ENCODE data around the gene GATA5.

Gene GATA5, protein sequence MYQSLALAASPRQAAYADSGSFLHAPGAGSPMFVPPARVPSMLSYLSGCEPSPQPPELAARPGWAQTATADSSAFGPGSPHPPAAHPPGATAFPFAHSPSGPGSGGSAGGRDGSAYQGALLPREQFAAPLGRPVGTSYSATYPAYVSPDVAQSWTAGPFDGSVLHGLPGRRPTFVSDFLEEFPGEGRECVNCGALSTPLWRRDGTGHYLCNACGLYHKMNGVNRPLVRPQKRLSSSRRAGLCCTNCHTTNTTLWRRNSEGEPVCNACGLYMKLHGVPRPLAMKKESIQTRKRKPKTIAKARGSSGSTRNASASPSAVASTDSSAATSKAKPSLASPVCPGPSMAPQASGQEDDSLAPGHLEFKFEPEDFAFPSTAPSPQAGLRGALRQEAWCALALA

DNA sequence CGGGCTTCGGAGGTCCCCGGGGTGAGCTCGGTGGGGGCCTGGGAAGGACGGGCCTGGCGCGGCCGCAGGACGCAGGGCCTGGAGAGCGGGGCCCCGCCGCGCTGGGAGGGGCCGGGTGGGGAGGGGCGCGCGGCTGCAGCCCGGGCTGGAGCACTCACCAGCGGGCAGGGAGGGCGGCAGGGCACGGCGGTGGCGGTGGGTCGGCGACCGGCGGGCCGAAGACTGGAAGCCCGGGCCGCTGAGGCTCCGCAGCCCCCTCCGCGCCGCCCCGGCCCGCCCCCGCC, at the start of gene GATA5:
Gene GATA5 (minus strand): TSS at position 224 of the 284 bp plus-strand sequence. CDS start 474 bp downstream, outside the sequence.
- DNase-seq: no peak

DNA sequence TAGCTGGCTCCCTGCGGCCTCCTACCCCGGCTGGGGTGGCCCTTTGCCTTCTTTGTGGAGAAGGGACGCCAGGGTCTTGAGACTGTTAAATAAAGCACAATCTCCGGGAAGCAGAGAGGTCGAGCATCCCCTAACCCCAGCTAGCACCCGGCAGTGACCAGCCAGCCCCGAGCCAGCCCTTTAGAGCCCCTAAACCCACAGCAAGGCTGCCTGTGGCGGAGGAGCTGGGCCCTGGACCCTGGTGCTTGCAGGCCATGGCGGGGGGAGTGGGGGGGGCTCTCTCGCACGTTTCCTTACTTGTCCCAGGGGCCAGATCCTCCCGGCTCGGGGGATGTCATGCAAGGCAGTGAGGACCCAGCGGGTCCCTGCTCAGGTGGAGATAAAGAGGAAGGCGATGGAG, 49.2 kb upstream of the GATA5 start:
- no peak for DNase-seq

DNA sequence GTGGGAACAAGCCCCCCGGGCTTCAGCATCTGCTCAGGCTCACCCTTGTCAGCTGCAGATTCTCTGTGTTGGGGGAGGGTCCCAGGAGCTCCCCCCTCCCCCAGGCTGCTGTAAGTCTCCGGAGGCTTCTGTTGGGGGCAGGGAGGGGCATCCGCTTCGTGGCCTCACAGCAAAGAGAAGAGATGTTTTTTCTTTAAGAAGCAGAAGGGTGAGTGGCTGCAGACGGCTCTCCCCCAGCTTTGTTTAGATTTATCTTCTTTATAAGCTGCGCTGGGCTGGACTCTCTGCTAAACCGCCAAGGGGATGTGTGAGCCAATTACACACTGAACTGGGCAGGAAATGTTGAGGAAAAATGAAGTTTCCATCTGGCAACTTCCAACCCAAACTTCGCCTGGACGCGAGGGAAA, 48.7 kb upstream of the GATA5 start:
- no peak for DNase-seq

DNA sequence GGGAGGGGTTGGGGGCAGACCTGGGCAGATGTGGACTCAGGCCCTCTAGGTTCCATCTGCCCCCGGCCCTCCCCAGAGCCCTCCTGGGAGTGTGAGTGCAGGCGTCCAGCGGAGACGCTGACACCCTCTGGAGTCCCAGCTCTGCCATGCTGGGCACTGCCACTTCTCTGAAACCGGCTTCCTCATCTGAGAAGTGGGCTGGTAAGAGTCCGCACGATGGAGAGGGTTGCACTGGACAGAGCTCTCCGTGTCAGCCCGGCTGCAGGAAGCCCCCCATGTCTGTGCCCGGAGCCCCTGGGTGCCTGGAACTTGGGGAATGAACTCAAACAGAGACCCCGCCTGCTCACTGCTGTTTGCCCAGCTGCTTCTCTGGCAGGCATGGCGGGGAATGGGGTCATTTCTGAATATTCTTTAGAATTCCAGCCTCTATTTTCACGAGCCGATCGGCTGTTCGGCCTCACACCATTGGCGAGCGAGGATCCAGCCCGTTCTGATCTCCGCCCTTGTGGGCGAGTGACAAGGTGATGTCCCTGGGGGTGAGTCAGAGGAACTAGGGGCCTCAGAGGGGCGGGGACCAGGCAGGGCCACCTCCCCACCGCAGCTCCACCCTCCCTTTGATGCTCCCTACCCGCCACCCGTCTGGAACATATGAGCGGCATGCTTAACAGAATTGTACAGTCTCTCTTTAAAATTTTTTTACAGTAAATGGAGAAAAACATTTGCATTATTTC, 47.8 kb upstream of the GATA5 start:
- DNase-seq: no peak

DNA sequence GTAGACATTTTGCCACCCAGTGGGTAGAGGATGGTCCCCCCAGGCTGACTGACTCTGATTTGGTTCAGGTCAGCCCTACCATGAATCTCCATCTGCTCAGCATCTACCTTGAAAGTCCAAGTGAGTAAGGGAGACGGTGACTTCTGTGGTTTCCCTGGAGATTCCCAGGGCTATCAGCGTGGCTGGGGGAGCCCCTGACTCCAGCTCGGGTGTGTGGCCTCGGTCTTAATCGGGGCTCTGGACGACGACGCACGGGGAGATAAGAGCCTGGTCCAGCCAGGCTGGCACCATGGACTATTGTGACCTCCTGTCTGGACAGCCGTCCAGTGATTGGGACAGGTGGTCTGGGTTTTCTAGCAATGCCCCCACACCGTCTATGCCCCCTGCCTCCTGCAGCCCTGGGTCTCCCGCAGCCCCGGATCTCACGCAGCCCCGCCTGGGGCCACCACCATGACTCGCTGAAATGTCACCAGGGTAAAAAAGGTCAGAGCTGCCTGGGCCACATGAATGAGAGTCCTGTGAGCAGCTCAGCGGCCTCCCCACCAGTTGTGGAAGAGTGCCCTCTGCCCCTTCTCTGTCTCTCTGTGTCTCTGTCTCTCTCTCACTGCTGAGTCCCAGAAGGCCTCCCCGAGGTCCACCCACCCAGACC, 47.1 kb upstream of the GATA5 start:
- no peak for DNase-seq

DNA sequence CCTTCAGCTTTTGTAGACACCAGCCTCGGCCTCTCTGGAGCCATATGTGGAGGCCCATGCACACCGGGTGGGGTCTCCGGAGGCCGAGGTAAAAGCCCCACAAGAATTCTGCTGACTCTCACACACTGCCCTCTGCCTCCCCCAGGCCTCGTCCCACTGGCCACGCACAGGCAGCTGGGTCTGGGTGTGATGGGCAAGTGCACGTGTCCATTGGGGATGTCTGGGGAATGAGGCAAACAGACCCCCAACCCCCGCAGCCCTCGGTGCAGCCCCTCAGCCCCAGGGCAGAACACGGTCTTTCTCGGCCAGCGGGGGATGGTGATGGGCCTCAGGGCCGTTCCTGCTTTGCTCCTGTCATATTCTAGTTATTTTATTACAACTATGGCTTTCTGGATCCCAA, 44.0 kb upstream of the GATA5 start:
- DNase-seq: no peak

DNA sequence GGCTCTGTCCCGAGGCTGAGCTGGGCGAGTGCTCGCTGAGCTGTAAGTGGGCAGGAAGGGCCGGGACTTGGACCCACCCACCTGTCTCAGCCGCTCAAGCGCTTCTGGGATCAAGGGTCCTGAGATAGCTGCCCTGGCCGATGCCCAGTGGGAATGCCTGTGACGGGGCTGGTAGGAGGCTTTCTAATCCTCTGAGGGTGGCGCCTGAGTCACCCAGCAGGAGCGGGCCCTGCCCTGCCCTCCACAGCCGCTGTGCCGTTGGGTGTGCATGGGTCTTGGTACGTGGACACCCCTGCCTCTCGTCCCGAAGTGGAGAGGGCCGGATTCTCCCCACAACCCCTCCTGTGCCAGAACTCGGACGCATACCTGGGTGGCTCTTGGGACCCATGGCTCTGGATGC, 43.1 kb upstream of the GATA5 start:
- DNase-seq: no peak

DNA sequence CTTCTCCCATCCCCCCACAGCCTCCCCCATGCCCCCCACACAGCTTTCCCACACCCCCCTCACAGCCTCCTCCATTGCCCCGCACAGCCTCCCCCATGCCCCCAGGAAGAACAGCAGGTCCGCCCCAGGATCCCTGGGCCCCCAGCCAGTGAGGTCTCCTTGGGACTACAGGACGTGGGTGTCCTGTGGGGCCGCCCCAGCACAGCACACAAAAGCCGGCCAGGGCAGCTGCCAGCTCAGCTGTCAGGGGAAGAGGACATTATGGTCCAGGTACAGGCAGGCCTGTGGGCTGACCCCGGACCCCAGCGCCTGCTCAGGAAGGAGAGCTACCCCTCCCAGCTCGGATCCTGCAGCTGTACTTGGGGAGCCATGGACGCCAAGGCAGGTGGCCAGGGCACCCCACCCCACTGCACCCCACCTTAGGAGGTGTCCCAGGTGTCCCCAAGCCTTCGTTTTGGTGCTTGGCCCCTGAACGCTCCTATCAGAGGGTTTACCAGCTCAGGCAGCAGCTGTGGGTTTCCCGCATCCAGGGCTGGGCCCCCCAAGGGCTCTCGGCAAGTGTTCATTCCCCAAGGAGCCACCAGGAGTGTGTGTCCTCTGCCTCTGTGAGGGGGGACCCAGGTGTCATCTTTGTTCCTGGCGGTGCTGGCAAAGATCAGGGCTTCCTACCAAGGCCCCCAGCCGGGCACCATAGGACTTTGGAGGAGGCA, 42.3 kb upstream of the GATA5 start:
- no peak for DNase-seq

DNA sequence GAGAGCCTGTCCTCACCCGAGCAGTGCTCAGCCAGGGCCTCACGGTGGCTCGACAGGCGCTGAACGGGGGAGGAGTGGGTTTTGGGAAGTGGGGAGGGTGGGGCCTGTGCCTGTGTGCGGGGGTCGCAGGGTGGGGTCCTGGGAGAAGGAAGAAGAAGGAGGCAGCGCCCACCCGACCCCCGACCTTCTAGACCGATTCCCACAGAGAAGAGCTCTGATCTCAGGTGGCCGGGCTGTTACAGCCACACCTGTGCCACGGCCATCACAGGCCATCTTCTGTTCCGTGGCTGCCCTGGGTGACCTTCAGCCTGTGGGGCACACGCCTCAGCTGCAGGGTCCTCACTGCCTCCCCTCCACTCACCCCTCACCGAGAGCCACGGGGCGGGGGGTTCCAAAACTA, 41.4 kb upstream of the GATA5 start:
- DNase-seq: no peak

DNA sequence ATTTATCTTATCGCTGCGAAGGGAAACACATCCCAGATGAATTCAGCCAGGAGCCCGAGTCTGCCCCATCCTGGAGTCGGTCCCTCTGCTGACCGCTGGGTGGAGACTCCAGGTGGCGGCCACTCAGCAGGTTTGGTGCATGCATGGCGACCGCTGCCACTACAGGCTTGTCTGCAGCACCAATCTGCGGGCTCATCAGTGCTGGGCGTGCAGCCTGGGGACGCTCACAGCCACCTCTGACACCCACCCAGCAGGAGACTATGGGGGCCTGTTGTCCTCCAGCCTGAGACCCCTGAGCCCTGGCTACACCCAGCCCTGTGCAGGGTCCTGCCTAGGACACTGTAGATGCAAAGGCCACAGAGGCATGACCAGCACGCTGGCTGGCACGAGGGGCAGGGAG, 40.5 kb upstream of the GATA5 start:
- no peak for DNase-seq

DNA sequence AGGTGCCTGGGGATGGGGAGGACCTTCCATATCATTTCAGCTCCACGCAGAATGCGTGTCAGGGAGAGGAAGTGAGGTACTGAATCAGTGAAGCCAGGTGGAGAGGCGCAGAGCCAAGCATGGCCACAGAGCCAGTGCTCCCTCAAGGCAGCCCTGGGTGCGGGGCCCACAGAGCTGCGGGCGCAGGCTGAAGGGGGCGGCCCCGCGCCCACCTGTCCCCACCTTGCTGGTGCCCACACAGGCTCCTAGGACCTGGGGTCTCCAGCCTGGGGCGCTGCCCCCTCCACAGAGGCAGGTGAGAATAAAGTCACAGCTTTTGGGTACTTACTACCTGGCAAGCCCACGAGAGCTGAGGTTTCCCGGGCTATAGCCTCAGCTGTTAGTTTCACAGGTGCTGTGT, 40.0 kb upstream of the GATA5 start:
- DNase-seq: no peak

DNA sequence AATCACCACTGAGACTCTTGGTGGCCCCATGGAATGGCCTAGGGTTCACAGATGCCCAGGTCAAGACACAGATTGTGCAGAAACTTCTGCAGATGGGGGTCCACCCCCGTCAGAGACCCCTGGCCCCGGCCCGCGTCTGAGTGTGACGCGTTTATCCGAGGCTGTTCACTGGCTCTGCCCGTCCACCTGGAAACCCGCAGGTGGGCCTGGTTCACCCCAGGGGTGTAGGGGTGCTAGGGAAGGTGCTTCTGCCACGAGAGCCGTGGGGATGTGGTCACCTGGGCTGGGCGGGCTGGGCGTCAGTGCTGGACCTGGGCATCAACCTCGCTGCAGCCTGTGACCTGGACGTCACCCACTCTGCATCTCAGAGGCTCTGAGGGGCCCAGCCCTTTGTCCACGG, 39.5 kb upstream of the GATA5 start:
- DNase-seq: no peak

DNA sequence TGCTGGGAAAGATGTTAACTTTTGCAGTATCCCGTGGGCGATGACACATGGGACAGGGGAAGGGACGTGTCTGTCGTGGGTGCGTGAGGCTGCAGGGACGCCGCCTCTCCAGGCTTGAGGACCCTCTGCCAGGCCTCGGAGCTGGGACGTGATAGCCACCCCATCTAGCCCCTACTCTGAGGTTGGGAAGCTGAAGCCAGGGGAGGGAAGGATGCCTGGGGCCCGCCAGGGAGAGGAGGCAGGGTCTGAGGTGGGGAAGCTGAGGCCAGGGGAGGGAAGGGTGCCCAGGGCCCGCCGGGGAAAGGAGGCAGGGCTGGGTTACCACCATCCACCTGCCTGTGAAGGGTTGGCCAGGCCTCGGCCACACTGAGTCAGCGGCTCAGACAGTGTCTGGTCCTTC, 38.2 kb upstream of the GATA5 start:
- no peak for DNase-seq

DNA sequence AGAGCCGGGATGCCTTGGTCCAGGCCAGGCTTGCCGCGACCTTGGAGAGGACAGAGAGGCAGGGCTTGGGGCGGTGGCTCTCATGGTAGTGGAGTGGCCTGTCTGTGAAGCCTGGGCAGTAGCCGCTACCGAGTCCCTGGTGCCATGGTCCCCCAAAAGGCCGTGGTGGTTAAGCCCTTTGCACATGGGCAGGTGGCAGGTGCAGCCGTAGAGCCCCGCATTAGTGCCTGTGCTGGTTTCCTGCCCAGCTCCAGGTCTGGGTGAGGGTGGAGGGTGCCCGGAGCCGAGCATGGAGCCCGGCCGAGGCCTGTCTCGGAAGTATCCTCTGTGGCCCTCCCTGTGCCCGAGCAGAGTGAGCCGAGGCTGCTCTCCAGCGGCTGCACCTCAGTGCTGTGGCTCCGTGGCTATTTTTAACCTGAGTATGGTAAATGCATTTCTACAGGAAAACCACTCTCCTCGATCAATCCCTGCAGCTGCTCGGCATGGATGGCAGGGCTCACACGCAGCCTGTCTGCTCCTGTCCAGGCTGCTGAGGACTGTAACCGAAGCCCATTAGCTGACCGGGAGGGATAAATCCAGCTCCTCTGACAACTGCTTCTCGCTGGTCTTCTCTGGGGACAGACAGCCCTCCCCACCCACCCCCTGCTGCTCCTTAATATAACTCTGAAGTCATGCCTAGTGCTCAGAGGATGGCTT, 36.3 kb upstream of the GATA5 start:
- no peak for DNase-seq

DNA sequence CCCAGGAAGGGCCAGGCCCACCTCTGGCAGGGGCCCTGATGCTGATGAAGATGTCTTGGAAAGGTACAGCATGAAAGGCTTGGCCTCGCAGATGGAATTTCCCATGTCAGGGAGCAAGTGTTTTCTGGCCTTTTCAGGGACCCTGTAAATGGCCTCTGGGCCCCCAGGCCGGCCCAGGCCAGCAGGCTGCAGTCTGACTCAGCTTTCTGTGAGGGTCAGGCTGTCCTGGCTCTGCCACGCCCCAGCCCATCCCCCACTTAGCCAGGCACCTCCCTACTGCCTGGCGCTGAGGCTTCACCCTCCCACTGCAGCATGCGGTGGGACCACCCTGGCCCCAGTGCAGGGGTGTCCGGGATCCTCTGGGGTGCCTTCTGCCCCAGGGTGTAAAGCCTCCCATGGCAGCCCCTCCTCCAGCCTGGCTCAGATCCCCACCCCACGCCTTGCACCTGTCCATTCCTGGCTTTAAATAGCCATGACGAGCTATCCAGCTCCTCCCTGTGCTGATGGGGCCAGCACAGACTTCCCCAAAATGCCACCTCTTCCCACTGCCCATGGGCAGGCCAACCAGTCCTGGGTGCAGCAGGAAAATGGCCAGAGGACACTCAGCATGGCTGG, 35.6 kb upstream of the GATA5 start:
- DNase-seq: no peak

DNA sequence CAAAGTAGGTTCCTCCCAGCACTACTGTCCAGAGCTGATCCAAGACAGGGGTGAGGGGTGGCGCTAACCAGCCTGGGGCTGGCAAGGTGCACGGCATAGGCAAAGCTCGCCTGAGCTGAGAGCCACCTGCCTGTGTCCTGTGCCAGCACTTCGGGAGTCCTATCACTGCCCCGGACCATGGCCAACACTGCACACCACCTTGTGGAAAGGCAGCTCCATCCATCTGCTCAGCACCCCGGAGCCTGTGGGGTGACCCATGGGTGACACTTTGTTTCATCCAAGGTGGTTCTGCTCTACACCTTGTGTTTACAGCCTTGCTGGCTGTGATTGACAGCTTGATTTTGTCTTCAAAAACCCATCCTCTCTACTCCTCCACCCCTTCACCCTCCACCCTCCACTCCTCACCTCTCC, 32.9 kb upstream of the GATA5 start:
- DNase-seq: no peak

DNA sequence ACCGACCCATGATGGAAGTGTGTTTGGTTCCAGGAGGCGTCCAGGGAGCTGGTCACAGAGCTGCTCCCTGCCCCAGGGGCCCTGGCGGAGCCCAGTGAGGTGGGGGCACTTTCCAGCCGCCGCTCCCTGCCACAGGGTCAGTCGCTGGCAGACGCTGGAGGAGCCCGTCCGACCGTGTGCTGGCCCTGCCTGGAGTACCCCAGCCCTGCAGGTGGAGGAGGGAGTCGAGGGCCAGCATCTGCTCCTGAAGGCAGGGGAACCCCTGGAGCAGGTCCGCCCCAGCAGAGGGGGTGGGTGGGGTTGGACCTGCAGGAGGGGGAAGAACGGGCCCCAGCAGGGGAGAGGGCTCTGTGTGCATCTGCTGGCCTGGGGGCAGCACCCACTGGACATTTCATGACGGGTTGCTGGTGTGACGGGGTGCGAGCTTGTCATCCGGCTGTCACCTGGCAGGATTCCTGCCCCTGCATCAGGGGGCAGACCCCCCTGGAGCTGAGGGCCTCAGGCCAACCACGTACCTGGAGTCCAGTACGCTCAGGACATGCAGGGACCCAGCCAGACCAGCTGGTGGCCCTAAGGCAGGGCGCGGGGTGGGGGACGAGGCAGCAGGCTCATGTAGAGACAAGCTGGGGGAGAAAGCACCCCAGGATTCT, 32.3 kb upstream of the GATA5 start:
- no peak for DNase-seq

DNA sequence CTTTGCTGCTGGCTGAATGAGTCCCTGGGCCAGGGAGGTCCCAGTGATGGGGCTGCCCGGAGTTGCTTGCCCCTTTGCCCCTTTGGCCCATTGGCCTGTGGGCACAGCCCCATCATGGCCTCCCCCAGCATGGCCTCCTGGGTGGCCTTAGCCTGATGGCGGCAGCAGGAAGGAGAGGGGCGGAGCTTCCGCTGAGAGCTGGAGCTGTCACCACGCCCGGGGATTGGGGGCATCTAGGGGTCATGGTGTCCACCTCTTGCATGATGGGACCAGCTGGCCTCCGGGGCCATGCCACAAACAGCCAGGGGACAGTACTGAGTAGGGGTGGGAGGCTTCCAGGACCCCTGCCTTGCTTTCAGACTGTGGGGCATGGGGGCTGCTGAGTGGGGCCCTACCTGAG, 31.5 kb upstream of the GATA5 start:
- no peak for DNase-seq

DNA sequence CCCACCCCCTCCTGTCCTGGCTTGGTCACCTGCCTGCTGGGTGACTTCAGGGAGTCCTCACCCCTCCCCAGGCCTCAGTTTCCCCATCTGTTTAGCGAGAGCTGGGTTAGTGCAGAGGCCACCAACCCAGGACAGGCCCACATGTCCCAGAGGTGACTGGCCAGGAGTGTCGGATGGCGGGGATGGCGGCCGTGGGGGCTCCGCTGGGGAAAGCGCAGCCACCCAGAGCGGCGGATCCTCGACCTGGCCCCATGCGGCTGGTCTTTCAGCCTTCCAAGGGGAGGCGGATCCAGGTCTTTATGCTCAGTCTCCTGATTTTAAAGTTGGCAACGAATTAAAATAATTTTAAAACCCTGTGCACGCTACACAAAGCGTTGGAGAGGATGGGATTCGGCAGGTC, 31.0 kb upstream of the GATA5 start:
- no peak for DNase-seq

DNA sequence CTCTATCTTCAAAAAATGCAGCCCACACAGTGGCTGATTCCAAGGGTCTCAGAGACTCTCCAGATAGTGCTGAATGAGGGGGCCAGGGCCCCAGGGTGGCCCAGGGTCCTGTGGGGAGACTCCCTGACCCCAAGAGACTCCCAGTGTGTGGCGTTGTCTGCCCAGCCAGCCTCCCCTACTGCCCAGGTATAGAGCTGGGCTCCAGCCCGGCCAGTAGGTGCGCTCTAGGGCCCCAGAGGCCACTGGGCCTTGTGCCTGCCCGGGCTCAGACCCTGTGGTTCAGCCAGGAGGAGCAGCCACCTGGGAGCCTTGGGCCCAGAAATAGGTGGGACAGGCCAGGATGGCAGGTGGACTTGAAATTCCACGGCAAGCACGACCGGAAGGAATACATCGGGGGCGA, 30.3 kb upstream of the GATA5 start:
- DNase-seq: no peak

DNA sequence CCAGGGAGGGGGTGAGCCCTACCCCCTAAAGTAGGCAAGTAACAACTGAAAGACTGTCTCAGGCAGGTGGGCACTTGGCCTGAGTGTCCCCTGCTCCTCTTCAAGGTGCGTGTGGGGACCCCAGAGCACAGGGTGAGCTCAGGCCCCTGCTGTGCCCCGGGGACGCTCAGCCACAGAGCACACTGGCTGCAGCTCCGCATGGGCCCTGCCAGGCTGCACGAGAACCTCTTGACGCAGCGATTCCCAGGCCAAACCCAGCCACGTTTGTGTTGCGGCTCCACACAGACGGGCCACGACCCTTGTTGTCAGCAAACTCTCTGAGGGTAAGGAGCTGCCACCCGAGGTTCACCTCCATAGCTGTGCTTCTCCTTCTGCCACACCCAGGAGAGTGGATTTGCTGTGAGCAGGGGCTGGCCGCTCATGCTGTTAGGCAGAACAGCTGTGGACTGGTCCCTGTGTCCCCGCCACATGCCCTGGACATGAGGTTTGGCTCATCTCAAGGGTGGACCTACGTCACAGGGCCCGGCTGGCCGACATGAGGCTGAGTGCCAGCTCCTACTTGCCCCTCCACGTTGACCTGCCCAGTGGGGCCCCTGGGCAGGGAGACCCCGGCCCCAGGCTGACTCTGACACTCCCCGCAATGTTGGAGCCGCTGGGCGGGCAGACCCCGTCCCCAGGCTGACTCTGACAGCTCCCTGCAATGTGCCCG, 29.7 kb upstream of the GATA5 start:
- DNase-seq: no peak
